ENCODE results near the gene SERPINF2.
"Not testable (repeated sequence)": the region's sequence is repeated elsewhere in the genome, so short reads cannot be mapped to it uniquely, and the experiment has no call there.

Gene SERPINF2

DNA sequence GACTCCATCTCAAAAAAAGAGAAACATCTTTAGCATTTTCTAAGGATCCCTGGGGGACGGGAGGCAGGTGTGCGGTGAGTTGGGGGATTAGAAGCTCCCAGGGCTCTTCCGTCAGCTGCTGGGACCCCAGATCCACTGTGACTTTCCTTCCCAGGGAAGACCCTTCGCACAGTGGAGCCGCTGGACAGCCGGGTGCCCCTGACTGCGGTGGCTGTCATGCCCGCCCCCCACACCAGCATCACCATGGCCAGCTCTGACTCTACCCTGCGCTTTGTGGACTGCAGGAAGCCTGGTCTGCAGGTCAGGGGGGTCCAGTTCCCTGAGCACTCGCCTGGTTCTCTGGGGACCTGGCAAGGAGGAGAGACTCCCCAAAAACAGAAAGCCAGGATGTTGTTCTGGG, 7.3 kb upstream of the SERPINF2 start:
- no peak for DNase-seq (ENCODE audit: low read depth)

DNA sequence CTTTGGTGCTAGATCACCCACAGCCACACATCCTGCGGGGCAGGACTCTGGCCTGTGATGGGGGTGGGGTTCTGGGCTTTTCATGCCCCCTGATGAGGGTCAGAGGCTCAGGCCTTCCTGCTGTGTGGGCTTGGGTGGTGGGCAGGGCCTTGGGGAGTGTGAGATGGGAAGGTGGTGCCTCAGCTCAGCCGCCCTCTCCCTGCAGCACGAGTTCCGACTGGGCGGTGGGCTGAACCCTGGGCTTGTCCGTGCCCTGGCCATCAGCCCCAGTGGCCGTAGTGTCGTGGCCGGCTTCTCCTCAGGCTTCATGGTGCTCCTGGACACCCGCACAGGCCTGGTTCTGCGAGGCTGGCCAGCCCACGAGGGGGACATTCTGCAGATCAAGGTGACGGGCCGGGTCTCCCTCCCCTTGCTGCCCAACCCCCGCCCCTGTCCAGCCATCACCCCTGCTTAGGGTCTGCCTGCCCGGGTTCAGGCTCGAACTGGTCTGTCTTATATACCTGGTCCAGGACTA, 6.8 kb upstream of the SERPINF2 start:
- no peak for DNase-seq (ENCODE audit: low read depth)

DNA sequence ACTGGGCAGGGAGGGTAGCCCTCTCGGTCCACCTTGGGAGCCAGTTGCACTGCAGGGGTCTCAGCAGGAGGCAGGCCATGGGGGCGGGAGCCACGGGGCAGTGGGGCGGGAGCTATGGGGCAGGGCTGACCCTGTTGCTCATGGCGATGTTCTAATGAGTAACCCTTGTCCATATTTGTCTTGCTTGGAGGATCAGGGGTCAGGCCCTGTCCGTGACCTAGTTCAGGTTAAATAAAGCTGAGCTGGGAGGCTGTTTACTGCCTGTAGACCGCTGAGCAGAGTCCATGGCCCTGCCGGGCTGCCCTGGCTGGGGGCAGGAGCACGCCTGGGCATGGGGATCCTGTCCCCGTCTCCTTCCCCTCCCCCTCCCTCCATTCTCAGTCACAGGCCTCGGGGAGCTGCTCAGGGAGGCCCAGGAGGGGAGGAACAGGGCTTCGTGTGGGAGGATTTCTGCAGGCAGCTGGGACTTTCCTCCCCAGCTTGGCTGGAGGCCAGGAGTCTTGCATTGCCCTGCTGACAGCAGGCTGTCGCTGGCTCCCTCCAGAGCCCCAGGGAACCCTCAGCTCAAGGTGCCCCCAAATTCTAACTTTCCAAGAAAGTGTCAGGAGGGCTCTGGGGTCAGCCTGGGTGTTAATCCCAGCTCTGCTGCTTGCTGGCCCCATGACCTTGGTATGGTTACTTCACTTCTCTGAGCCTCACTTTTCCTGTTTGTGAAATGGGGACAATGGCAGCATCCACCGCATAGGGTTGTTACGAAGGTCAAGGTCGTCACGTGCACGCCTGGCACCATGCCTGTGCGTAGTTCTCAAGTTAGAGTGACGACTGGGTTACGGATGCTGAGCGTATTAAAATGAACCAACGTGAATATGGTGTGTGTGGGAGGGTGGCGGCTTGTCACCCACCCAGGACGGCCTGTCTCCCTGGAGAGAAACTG, 6.1 kb upstream of the SERPINF2 start:
- DNase-seq (ENCODE audit: low read depth) = peak; percentile 48

DNA sequence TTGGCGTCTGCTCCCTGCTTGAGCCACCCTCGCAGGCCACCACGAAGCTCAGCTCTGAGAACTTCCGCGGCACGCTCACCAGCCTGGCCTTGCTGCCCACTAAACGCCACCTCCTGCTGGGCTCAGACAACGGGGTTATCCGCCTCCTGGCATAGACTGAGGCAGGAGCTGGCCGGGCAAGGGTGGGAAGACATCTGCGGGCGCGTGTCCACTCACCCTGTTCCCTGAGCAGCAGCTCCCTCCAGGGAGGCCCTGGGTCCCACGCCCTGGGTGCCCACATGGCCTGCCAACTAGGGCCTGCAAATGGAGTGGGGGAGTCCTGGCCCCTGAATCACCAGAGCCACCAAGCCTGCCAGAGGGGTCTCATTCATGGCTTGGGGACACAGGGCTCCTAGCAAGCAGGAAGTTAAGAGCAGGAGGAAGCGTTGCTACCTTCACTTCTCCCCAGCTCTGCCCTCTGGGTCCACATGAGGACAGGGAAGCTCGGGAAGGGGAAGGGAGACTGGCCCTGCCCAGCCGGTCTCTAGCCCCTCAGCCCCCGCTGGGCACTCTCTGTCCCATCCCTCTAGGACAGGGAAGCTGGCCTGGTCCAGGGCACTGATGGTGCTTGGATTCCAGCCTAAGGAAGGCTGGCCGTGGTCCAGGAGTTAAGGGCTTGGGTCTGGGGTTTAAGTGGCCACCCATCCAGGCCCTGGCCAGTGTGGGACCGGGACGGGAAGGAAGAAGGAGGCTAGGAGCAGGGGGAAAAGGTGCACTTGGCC, 5.0 kb upstream of the SERPINF2 start:
- DNase-seq (ENCODE audit: low read depth) = no peak

DNA sequence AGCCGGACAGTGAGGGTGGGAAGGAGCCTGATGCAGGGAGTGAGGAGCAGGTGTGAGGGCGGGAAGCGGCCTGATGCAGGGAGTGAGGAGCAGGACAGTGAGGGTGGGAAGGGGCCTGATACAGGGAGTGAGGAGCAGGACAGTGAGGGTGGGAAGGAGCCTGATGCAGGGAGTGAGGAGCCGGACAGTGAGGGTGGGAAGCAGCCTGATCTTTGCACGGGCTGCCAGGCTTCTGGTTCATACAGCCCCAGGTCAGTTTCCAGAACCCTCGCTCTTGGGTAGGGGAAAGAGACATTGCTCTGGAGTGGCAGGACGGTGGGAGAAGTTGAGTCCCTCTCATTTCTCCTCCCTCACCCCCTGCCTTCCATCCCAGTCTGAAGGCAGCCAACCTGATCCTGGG, 772 bp upstream of the SERPINF2 start:
- not testable (repeated sequence) for DNase-seq (ENCODE audit: low read depth)

DNA sequence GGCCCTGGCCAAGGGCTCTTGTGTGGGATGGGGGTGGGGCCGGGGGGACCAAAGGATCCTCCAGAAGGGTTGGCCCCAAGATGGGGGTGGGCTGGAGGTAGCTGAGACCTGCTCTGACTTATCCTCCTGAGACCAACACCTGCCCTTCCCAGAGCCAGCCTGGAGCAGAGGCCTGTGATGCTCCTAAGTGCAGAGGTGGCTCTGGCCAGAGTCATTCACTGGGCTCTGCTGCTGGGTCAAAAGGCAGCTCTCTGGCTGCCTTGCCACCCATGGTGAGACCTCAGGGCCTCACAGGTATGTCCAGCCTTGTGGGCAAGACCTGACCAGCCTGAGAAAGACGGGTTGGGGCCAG, 393 bp downstream of the SERPINF2 start:
- no peak for DNase-seq (ENCODE audit: low read depth)

DNA sequence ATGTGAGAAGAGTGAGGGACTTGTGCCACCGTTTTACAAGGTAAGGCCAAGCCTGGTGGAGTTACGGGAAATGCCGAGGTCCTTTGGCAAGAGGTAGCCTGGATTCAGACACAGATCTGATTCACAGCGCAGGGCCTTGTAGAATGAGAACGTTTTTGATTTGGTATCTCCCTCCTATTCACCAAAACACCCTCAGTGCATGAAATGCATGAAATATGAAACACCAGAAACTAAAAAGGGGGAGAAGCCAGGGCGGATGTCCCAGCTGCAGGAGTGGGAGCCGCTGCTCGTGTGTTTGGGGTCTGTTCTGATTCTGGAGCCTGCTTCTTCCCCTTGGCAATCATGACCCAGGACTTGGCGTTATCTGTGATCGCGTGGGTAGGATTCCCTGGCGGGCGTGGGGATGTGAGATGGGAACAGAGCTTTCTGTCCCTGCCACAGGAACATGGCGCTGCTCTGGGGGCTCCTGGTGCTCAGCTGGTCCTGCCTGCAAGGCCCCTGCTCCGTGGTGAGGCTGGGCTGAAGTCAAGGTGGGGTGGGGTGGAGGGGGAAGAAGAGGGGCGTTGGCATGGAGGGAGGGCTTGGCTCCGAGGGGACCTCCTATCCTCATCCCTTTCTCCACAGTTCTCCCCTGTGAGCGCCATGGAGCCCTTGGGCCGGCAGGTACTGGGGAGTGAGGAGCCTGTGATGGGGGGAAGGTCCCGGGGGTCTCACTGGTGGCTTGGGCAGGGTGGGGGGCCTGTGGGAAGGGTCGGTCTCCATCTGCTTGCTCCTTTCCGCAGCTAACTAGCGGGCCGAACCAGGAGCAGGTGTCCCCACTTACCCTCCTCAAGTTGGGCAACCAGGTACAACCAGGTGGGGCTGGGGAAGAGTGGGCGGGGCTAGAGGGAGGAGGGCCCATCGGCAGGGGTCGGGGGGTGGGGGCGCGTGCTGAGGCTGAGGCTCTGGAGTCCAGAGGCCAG, 2.2 kb downstream of the SERPINF2 start:
- DNase-seq (ENCODE audit: low read depth) = no peak

DNA sequence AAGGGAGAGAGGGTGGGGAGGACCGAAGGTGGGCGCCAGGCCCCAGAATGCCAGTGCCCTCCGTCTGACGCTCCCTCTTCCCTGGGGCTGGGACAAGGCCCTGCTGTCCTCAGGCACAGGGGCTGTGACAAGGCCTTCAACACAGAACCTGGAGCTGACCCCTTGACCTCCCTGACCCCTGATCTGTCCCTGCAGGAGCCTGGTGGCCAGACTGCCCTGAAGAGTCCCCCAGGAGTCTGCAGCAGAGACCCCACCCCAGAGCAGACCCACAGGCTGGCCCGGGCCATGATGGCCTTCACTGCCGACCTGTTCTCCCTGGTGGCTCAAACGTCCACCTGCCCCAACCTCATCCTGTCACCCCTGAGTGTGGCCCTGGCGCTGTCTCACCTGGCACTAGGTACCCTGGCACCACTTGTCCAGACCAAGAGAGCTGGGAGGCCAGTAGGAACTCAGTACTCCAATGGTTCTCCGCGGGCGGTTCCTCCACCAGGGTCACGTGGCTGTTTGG, 2.9 kb downstream of the SERPINF2 start:
- no peak for DNase-seq (ENCODE audit: low read depth)

DNA sequence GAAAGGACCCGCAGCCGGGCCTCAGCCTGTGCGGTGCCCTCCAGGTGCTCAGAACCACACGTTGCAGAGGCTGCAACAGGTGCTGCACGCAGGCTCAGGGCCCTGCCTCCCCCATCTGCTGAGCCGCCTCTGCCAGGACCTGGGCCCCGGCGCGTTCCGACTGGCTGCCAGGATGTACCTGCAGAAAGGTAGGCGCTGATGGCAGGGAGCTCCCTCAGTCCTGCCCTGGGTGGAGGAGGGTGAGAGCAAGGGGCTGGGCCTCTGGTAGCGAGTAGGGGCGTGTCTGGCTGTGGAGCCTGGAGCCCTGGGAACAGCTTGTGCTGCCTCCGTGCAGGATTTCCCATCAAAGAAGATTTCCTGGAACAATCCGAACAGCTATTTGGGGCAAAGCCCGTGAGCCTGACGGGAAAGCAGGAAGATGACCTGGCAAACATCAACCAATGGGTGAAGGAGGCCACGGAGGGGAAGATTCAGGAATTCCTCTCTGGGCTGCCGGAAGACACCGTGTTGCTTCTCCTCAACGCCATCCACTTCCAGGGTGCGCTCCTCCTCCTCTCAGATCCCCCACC, 4.4 kb downstream of the SERPINF2 start:
- DNase-seq (ENCODE audit: low read depth) = no peak

DNA sequence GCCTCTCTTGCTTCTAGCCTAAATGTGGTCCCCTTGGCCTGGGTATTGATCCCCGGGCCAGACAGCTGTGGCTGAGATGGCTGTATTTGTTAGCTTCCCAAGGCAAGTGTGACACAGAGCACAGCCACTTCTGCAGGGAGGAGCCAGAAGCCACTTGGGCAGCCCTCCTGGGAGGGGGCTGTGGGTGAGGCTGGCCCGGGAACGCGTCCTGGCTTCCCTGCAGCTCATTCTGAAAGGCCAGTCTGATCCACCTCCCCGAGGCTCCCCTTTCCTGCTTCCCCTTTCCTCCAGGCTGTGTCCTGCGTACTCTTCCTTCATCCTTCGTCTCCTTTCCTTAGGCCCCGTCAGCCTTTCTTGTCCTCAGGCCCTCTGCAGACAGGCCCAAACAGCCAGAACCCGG, 8.0 kb downstream of the SERPINF2 start:
- DNase-seq (ENCODE audit: low read depth) = no peak

DNA sequence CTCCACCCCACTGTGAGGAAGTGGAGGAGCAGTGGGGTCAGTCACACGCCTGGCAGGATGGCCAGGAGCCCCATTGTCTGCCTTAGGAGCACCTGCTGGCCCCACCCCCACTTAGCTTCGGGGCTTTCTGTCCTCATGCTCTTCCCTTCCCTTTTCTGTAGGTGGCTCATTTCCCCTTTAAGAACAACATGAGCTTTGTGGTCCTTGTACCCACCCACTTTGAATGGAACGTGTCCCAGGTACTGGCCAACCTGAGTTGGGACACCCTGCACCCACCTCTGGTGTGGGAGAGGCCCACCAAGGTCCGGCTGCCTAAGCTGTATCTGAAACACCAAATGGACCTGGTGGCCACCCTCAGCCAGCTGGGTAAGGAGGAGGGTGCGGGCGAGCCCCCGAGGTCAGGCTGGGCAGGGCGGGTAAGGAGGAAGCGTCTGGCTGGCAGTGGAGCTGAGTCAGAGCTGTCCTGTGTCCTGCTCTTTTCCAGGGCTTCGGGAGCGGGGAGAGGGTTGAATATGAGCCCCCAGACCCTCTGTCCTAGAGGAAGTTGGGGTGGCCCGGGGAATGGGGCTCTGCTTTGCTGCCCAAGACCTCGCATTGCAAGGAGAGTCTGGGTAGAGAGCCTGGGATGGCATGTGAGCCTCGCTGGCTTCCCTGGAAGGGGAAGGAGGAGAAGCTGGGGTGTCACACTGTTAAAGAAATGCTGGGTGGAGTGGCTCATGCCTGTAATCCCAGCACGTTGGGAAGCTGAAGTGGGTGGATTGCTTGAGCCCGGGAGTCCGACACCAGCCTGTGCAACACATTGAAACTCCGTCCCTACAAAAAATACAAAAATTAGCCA, 10.0 kb downstream of the SERPINF2 start:
- no peak for DNase-seq (ENCODE audit: low read depth)

DNA sequence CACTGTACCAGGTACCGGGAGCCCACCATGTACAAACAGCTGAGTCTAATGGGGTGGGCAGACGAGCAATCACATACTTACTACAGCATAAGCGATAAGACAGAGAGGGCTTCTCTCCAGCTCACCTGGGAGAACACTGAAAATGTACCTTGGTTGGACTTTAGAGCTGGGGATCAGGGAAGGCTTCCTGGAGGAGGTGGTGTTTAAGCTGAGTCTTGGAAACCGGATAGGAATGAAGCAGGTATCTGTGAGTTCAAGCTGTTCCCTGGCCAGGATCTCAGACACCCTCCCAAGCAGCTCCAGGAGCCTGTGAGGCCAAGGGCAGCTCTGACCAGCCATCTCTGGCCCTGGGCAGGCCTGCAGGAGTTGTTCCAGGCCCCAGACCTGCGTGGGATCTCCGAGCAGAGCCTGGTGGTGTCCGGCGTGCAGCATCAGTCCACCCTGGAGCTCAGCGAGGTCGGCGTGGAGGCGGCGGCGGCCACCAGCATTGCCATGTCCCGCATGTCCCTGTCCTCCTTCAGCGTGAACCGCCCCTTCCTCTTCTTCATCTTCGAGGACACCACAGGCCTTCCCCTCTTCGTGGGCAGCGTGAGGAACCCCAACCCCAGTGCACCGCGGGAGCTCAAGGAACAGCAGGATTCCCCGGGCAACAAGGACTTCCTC, 11.2 kb downstream of the SERPINF2 start:
- DNase-seq (ENCODE audit: low read depth) = no peak

DNA sequence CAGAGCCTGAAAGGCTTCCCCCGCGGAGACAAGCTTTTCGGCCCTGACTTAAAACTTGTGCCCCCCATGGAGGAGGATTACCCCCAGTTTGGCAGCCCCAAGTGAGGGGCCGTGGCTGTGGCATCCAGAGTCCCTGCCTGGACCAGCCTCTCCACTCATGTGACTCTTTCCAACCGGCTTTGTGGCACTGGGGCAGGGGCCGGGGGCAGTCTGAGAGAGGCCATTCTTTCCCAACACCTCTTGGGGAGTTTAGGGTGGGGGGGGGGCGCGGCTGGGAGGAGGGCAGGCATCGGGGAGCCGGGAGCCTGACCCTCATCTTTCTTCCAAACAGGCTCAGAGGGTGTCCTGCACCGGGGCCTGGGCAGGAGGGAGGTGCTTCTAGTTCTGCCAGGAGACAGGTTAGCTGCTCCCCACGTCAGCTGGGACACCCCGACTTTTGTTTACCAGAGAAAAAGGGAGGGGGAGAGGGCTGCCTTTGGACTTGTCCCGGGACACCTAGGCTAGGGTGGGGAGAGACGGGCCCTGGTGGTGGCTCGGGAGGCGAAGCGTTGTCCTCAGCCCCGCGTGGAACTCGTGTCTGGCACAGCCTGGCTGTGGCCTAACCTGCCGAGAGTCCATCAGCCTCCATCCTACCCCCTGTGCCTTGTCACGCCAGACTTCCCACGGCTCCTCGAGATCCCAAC, 11.9 kb downstream of the SERPINF2 start:
- no peak for DNase-seq (ENCODE audit: low read depth)

DNA sequence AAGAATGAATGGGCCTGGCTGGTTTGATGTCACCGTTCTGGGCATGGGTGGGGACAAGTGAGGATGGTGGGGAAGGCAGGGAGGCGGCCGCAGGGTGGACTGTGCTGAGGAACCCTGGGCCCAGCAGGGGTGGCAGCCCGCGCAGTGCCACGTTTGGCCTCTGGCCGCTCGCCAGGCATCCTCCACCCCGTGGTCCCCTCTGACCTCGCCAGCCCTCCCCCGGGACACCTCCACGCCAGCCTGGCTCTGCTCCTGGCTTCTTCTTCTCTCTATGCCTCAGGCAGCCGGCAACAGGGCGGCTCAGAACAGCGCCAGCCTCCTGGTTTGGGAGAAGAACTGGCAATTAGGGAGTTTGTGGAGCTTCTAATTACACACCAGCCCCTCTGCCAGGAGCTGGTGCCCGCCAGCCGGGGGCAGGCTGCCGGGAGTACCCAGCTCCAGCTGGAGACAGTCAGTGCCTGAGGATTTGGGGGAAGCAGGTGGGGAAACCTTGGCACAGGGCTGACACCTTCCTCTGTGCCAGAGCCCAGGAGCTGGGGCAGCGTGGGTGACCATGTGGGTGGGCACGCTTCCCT, 12.7 kb downstream of the SERPINF2 start:
- no peak for DNase-seq (ENCODE audit: low read depth)

DNA sequence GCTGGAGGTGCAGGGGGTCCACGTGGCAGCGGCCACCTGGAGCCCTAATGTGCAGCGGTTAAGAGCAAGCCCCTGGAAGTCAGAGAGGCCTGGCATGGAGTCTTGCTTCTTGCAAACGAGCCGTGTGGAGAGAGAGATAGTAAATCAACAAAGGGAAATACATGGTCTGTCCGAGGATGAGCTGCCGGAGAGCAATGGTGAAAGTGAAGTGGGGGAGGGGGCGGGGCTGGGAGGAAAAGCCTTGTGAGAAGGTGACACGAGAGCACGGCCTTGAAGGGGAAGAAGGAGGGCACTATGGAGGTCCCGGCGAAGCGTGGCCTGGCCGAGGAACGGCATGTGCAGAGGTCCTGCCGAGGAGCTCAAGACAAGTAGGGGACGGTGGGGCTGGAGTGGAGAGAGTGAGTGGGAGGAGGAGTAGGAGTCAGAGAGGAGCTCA, 13.2 kb downstream of the SERPINF2 start:
- DNase-seq (ENCODE audit: low read depth) = no peak

DNA sequence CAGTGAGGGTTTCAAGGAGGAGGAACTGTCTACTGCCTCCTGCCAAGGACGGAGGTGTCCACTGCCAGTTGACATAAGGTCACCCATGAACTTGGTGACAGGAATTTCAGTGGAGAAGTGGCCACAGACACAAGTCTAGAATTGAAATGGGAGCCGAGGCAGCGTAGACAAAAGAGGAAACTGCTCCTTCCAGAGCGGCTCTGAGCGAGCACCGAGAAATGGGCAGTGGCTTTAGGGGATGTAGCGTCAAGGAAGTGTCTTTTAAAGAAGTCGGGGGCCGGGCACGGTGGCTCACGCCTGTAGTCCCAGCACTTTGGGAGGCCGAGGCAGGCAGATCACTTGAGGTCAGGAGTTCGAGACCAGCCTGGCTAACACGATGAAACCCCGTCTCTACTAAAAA, 16.1 kb downstream of the SERPINF2 start:
- DNase-seq (ENCODE audit: low read depth) = no peak

DNA sequence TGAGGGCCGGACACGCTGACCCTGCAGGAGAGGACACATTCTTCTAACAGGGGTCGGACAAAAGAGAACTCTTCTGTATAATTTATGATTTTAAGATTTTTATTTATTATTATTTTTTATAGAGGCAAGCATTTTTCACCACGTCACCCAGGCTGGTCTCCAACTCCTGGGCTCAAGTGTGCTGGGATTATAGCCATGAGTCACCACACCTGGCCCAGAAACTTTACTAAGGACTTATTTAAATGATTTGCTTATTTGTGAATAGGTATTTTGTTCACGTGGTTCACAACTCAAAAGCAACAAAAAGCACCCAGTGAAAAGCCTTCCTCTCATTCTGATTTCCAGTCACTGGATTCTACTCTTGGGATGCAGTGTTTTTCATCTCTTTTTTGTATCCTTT, 16.9 kb downstream of the SERPINF2 start:
- no peak for DNase-seq (ENCODE audit: low read depth)

DNA sequence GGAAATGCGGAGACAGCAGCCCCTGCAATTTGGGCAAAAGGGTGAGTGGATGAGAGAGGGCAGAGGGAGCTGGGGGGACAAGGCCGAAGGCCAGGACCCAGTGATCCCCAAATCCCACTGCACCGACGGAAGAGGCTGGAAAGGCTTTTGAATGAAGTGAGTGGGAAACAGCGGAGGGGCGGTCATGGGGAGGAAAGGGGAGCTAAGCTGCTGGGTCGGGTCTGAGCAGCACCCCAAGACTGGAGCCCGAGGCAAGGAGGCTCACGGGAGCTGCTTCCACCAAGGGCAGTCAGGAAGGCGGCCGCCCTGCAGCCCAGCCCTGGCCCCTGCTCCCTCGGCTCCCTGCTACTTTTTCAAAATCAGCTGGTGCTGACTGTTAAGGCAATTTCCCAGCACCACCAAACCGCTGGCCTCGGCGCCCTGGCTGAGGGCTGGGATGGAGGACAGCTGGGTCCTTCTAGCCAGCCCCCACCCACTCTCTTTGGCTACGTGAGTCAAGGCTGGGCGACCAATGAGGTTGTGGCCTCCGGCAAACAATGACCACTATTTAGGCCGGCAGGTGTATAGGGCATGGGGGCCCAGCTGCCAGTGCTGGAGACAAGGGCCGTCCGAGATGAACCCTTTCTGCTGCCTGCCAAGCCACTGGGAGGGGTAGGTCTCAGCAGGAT, 19.7 kb downstream of the SERPINF2 start:
- DNase-seq (ENCODE audit: low read depth) = no peak

Measured in activated T-cell treated with anti-CD3 and anti-CD28 coated beads for 24 hours (primary cell).